ENCODE measurements around the gene PLA2G12A. TPM values are rescaled to one million over a fixed set of nuclear protein-coding genes. Genes with fewer than 3 reads are reported as not detected.

The PLA2G12A gene
- total and polyA plus RNA-seq, 2 donors from 2014 or later, result 42.0 to 54.0 TPM

DNA sequence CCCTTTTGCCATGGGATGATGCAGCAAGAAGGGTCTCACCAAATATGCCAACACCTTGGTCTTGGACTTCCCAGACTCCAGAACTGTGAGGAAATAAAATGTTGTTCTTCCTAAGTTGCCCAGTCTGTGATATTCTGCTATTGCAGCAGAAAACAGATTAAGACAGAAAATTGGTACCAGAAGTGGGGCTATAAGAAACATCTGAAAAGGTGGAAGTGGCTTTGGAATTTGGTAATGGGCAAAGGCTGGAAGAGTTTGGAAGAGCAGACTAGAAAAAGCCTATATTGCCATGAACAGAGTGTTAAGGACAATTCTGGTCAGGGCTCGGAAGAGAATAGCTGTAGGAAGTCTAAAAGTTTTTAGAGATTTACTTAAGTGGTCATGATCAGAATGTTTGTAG lies 54.0 kb downstream of the PLA2G12A start:
- FAIRE-seq, result no peak

DNA sequence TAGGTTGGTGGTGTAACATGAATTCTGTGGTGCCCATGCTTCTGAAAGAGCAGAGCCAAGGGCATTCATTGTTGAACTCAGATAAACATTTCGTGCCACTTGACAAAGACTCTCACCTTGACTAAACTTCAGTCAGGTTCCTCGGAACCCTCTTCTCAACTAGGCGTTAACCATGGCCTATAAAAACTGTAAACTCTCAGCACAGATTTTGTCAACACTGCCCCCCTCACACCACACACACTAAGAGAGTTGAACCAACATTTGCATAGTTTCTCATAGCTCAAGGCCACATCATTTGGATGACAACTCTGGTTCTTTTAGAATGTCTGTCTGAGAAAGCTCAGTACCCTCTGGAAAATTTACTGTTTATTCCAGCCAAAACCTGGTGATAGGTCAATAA lies 54.7 kb downstream of the PLA2G12A start:
- H3K4me3 ChIP-seq (ENCODE audit: low read length in 3 of 3), result no peak overlapping the region
- intact Hi-C loops (cut with DNase I), result no loop called here

More for the DNA sequence above, 54.0 kb downstream of the PLA2G12A start:
- H3K27me3 ChIP-seq (ENCODE audit: control insufficient read depth, insufficient read depth, low read length), result no peaks in the 10 kb centered on the region
- no peak overlapping the region for H3K27ac ChIP-seq (ENCODE audit: low read depth in 2 of 2, low read length in 2 of 2)
- H3K9ac ChIP-seq (ENCODE audit: low read length in 3 of 3), result no peak overlapping the region
- DNase-seq, result no peak
- no peaks in the 10 kb centered on the region for H3K9me3 ChIP-seq (ENCODE audit: control insufficient read depth in 2 of 3, insufficient read depth in 1 of 3, low read length in 3 of 3)
- TF ChIP-seq, protein P1, sequence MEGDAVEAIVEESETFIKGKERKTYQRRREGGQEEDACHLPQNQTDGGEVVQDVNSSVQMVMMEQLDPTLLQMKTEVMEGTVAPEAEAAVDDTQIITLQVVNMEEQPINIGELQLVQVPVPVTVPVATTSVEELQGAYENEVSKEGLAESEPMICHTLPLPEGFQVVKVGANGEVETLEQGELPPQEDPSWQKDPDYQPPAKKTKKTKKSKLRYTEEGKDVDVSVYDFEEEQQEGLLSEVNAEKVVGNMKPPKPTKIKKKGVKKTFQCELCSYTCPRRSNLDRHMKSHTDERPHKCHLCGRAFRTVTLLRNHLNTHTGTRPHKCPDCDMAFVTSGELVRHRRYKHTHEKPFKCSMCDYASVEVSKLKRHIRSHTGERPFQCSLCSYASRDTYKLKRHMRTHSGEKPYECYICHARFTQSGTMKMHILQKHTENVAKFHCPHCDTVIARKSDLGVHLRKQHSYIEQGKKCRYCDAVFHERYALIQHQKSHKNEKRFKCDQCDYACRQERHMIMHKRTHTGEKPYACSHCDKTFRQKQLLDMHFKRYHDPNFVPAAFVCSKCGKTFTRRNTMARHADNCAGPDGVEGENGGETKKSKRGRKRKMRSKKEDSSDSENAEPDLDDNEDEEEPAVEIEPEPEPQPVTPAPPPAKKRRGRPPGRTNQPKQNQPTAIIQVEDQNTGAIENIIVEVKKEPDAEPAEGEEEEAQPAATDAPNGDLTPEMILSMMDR (IDR thresholded peaks at IDR 0.05; ENCODE audit: borderline replicate concordance, extremely low read depth, insufficient read depth), result no peak
- H3K4me3 ChIP-seq (ENCODE audit: low read length in 3 of 3), result no peak overlapping the region
- intact Hi-C loops (cut with DNase I), result no loop called here
- H3K36me3 ChIP-seq (ENCODE audit: control insufficient read depth in 2 of 3, insufficient read depth in 3 of 3, low read length in 3 of 3), result no peaks in the 10 kb centered on the region
- no peaks in the 10 kb centered on the region for H3K4me1 ChIP-seq (ENCODE audit: control insufficient read depth in 2 of 3, insufficient read depth in 2 of 3, low read depth in 1 of 3, low read length in 3 of 3)

GRCh38 chr4:109673303-109673702 lies 56.6 kb downstream of the PLA2G12A start:
- H3K27me3 ChIP-seq (ENCODE audit: control insufficient read depth, insufficient read depth, low read length), result no peaks in the 10 kb centered on the region
- H3K9ac ChIP-seq (ENCODE audit: low read length in 3 of 3), result no peak overlapping the region
- no peak overlapping the region for H3K27ac ChIP-seq (ENCODE audit: low read depth in 2 of 2, low read length in 2 of 2)
- no peaks in the 10 kb centered on the region for H3K4me1 ChIP-seq (ENCODE audit: control insufficient read depth in 2 of 3, insufficient read depth in 2 of 3, low read depth in 1 of 3, low read length in 3 of 3)
- no peak for FAIRE-seq
- TF ChIP-seq, protein P1 (IDR thresholded peaks at IDR 0.05; ENCODE audit: borderline replicate concordance, extremely low read depth, insufficient read depth), result no peak
- DNase-seq, result no peak
- intact Hi-C loops (cut with DNase I), result no loop called here
- H3K36me3 ChIP-seq (ENCODE audit: control insufficient read depth in 2 of 3, insufficient read depth in 3 of 3, low read length in 3 of 3), result no peaks in the 10 kb centered on the region
- H3K9me3 ChIP-seq (ENCODE audit: control insufficient read depth in 2 of 3, insufficient read depth in 1 of 3, low read length in 3 of 3), result no peaks in the 10 kb centered on the region
- H3K4me3 ChIP-seq (ENCODE audit: low read length in 3 of 3), result no peak overlapping the region

More for the DNA sequence above, 54.7 kb downstream of the PLA2G12A start:
- Histone ChIP-seq H3K36me3 (ENCODE audit: control insufficient read depth in 2 of 3, insufficient read depth in 3 of 3, low read length in 3 of 3) (no peaks in the 10 kb centered on the region), H3K27me3 (ENCODE audit: control insufficient read depth, insufficient read depth, low read length) (no peaks in the 10 kb centered on the region), H3K27ac (ENCODE audit: low read depth in 2 of 2, low read length in 2 of 2) (no peak overlapping the region), H3K4me1 (ENCODE audit: control insufficient read depth in 2 of 3, insufficient read depth in 2 of 3, low read depth in 1 of 3, low read length in 3 of 3) (no peaks in the 10 kb centered on the region), H3K9ac (ENCODE audit: low read length in 3 of 3) (no peak overlapping the region), H3K9me3 (ENCODE audit: control insufficient read depth in 2 of 3, insufficient read depth in 1 of 3, low read length in 3 of 3) (no peaks in the 10 kb centered on the region)
- FAIRE-seq (no peak), DNase-seq (no peak)
- TF ChIP-seq, protein P1 (IDR thresholded peaks at IDR 0.05; ENCODE audit: borderline replicate concordance, extremely low read depth, insufficient read depth), result no peak

Measured in kidney (tissue), 14 donors.